ENCODE results near the gene SUPT6H. TPM values are rescaled to one million over a fixed set of nuclear protein-coding genes. Genes with fewer than 3 reads are reported as not detected.

Gene SUPT6H
- total RNA-seq, 1 experiment from 2014 or later, result 52.3 TPM

GRCh38 chr17:28700830-28701492, 39.0 kb downstream of the SUPT6H start:
- no peak for DNase-seq (ENCODE audit: low read depth)

DNA sequence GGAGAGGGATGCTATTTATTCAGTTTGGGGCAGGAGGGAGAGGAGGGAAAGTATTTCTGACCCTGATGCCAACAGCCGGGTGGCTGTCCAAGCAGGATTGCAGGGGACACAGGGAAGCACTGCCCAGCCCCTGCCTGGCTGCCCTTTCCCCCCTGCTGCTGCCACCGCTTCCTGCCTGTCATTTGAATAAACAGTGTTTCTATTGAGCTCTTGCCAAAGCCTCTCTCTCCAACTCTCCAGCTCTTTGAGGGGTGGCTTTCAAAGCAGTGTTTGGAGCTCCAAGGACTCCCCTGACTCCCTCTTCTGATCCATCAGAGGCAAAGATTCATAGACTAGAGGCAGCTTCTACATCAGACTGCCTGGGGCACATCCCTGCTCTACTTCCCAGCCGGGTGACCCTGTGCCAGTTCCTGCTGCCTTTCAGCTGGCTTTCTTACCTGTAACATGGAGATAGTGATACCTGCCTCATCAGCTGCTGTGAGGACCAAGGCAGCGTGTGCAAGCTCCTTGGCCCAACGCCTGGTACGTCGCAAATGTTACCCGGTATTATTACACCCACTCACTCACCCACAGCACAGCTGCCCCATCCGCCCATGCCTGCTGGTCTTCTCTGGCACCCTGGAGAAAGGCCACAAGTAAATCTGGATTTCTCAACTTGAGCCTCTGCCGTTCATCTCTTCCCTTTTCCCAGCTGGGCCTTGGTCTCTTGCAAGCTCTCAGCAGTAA, 40.2 kb downstream of the SUPT6H start:
- DNase-seq (ENCODE audit: low read depth), result no peak

DNA sequence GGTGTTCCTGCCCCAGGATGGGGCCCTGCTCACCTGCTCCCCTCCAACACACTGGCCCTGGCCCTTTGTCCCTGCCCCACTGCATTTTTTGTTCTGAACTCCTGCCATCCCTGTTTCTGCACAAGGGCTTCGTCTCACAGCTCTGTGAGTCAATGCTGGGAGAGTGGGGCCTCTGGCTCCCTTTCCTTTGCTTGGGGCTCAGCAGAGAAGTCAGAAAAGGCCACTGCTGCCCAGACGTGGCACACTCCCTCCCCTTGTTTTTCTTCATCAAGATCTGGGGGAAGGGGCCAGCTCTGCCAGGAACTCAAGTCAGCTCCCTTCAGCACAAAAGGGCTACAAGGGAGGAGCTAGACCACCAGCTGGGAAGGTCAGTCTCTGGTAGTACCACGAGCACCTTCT, 40.7 kb downstream of the SUPT6H start:
- DNase-seq (ENCODE audit: low read depth), result no peak

DNA sequence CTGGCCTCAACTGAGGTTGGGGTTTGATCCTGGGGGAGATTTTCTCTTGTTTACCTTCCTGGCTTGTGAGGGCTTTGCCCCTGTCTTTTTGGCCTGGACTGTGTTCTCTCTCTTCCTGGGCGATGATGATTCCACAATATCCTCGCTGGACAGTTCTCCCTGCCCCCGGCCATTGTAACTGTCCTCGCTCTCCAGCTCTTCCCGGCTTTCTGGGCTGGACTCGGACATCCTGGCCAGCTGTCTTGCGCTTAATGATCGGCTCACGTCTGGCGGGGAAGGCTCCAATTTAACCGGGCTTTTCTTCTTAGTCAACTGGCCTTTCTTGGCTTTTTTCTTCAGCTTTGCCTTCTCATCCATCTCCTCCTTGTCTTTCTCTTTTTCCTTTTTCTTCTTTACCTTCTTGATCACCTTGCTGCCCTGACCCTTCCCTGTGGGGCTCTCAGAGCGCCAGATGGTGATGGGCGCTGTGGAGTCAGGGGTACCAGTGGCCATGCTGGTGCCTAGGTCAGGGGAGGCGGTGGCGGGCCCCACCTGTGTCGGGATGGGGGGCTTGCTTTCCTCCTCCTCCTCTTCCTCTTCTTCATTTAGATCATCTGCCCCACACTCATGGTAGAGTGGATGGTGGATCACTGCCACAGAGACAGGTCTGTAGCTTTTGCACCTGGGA, 41.7 kb downstream of the SUPT6H start:
- DNase-seq (ENCODE audit: low read depth), result no peak

- DNase-seq (ENCODE audit: low read depth), result no peak
Observed at GRCh38 chr17:28704219-28704858, 42.3 kb downstream of the SUPT6H start.

DNA sequence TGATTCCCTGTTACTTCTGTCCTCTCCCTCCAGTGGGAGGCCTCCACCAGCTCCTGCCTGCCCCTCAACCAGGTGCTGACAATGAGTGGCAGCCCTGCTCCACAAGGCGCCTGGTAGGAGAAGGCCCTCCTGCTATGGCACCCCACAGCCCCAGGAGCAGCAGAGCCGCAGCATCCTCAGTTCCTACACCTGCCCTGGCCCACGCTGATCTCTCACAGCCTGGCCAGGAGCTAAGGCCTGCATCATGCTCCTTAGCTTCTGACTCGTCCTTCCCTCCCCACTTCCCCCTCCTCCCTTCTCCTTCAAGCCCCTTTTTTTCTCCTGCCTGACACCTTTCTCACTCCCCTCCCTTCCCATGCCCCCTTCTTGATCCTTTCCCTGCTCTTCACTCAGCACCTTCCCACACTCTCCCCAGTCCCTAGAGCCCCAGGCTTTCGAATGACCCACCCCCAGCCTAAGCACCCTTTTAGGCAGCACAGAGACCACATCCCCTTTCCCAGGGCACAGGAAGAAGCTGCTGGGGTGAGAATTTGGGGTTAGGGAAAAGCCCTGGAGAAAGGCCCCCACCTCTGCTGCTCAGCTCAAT, 43.2 kb downstream of the SUPT6H start:
- DNase-seq (ENCODE audit: low read depth), result no peak

DNA sequence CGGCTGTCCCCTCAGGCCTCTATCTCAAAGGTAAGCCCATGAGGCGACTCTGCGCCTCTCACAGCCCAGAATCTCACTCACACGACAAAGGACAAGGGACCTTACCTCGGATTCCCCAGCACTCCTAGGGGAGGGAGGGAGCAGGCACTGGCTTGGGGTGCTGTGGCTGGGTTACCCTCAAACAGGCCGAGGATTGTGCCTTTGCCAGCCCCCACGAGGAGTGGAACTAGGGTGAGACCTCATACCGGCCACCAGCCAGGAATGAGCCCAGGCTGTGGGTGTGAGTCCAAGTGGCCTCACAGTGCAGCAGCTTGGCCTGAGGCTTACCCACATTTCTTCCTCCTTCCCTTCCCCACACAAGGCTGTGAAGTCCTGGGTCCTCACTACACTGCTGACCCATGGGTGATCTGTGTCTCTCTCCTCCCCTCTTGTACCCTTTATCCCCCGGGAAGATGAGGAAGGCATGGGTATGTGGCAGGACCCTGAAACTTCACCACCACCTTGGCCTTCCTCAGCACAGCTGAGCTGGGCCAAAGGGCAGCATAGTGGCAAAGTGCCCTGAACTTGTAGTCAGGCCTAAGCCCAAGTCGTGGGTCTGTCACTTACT, 43.8 kb downstream of the SUPT6H start:
- no peak for DNase-seq (ENCODE audit: low read depth)

DNA sequence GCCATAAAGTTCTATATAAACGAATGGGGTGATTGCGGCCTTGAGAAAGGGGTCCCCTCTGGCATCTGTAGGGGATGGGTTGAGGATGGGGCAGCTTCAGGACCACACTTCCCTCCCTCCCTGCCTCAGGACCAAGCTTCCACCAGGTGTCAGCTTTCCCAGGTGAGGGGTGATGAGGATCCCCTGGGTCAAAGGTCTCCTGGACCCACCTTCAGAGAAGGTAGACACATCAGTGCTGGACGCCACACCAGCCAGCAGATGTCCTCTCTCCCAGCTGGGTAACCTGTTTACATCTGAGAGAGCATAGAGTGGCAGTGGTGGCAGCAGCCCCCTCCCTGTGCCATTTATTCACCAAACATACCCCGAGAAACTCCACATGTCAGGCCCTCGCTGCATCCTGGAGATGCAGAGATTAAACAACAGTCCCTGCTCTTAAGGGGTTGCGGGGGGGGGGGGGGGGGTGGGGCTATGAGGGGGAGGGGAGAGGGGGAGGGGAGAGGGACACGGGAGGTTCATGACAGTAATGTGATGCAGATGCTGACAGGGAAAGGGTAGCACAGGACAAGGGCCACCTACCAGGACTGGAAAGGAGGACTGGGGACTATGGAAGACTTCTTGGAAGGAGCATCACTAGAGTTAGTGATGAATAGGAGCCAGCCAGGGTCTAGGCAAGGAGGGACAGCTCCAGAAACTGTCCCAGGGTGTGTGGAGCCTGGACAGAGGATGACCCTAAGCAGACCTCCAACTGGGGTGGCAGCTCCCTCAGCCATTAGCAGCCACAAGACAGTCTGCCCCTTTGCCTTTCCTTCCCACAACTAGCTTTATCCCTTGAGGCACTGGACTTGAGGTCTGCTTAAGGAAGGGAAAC, 44.7 kb downstream of the SUPT6H start:
- DNase-seq (ENCODE audit: low read depth), result no peak

- no peak for DNase-seq (ENCODE audit: low read depth)
Observed at GRCh38 chr17:28707339-28707720, 45.3 kb downstream of the SUPT6H start.

- peak; percentile 88 for DNase-seq (ENCODE audit: low read depth)
Observed at GRCh38 chr17:28710861-28711722, 49.1 kb downstream of the SUPT6H start.

- no peak for DNase-seq (ENCODE audit: low read depth)
Observed at GRCh38 chr17:28711723-28712031, 49.7 kb downstream of the SUPT6H start, which contains the start of gene PROCA1. PROCA1 (minus strand) TSS chr17:28711888; CDS start chr17:28711660, 228 bp downstream.

DNA sequence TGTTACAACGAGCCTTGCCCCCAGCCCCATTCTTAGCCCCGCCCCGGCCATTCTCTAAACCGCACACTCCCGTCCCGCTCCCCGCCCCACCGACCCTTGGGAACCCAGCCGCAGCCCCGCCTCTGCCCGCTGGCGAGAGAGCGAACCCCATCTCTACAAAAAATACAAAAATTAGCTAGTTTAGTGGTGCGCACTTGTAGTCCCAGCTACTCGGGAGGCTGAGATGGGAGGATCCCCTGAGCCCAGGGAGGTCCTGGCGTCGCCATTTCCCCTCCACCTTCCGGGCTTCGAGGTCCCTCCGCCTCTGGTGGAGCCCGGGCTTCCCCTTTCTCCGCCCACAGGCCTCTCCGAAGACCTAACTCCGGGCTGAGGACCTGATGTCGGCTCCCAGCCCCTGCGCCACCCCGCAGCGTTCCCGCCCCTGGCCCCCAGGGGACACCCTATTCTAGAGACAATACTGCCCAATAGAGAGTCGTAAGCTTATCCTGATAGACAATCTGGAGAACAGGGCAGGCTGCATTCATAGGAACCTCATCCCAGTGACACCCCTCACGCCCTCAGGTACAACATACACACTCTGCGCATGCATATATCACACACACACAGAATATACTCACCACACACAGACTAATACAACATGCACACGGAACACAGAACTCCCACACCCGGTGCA, 50.2 kb downstream of the SUPT6H start:
- no peak for DNase-seq (ENCODE audit: low read depth)

DNA sequence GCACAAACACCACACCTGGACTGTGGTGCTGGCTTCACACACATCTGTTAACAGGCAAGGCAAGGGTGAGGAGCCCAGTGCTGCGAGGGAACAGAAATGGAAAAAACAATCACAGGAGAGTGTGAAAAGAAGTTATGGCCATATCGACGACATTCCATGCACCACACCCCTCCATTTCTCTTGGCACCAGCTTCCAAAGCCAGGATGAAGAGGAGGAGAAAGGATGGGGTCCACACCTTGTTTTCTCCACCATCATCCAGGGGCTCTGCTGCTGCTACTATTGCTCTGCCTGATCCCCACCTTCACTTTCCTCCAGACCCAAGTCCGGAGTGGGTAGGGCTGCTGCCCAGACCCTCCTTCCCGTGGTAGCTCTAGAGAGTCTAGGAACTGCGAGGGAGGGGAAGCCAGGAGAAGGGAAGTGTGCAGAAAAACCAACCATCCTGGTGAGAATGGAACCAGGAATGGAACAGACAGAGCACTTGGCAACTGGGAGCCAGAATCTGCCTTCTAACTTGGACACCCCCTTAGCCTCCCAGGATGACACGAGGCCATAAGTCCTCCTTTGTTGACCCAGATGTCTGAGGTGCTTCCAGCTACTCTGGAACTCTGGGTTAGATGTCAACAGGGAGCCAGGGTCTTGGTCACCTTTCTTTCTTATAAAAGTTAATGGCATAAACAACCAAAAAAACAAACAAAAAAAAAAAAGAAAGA, 50.9 kb downstream of the SUPT6H start:
- no peak for DNase-seq (ENCODE audit: low read depth)

- DNase-seq (ENCODE audit: low read depth), result no peak
Observed at GRCh38 chr17:28714281-28714680, 52.3 kb downstream of the SUPT6H start.

- no peak for DNase-seq (ENCODE audit: low read depth)
Observed at GRCh38 chr17:28715217-28715616, 53.2 kb downstream of the SUPT6H start.

DNA sequence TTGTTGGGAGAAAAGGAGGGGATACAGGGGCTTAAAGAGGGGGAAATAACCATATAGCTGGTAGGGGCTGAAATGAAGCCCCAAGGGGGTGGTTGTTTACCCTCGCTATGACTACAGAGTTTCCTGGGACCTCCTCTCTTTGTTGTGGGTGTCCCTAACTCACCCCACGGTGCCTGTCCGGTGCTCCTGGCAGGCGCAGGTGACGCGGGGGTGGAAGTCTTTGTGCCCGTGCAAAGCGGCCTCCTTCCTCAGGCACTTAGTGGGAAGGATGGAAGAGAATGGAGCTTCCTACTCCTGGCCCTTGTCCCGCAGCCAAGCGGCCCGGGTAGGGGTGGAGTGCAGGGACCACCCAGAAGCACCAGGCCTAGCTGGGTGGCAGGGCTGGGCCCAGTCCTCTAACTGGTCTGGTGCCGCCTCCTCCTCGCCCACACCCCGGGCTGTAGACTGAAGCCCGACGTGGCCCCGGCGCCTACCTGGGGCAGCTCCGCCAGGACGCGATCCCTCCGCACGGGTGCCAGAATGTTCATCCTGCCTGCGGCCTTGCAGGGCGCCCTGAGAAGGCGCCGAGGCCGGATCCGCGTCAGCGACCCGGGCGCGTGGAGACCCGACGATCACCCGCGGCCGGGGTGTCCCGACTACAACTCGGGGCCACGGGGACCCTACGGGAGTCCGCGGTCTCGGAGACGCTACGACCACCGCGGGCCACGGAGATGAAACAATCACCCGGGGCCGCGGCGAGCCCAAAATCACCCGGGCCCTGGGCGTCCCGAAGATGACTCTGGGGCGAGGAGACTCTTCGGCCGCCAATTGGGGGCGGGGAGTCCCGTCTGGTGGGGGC, 55.0 kb downstream of the SUPT6H start:
- DNase-seq (ENCODE audit: low read depth), result no peak

Data from HT1080 (cell line).